ENCODE measurements around the gene OR14C36.

Gene OR14C36

DNA sequence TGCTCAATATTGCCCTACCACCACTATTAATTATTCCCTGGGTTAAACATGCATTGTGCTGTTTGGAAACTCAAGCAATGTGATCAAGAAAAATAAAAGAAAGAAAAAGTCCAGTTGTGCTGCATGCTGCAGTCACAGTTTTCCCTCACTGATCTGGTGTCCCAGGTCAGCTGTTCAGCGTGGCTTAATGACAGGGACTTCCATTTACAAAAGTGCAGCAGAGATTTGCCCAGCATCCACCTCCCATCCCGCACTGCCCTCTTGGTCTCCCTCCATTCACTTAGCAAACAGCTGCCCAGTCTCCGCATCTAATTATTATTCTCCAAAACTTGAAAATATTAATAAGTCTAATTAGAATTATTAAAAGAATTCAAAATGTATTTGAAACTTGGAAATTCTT is 10.8 kb downstream of the OR14C36 start:
- no peak for DNase-seq (ENCODE audit: low read depth)
- no peak overlapping the region for H3K4me3 ChIP-seq (replicated peaks; ENCODE audit: low read depth, low read length)
- TF ChIP-seq, protein P1, sequence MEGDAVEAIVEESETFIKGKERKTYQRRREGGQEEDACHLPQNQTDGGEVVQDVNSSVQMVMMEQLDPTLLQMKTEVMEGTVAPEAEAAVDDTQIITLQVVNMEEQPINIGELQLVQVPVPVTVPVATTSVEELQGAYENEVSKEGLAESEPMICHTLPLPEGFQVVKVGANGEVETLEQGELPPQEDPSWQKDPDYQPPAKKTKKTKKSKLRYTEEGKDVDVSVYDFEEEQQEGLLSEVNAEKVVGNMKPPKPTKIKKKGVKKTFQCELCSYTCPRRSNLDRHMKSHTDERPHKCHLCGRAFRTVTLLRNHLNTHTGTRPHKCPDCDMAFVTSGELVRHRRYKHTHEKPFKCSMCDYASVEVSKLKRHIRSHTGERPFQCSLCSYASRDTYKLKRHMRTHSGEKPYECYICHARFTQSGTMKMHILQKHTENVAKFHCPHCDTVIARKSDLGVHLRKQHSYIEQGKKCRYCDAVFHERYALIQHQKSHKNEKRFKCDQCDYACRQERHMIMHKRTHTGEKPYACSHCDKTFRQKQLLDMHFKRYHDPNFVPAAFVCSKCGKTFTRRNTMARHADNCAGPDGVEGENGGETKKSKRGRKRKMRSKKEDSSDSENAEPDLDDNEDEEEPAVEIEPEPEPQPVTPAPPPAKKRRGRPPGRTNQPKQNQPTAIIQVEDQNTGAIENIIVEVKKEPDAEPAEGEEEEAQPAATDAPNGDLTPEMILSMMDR (IDR thresholded peaks at IDR 0.05; ENCODE audit: low read length, missing control alignments) = no peak

DNA sequence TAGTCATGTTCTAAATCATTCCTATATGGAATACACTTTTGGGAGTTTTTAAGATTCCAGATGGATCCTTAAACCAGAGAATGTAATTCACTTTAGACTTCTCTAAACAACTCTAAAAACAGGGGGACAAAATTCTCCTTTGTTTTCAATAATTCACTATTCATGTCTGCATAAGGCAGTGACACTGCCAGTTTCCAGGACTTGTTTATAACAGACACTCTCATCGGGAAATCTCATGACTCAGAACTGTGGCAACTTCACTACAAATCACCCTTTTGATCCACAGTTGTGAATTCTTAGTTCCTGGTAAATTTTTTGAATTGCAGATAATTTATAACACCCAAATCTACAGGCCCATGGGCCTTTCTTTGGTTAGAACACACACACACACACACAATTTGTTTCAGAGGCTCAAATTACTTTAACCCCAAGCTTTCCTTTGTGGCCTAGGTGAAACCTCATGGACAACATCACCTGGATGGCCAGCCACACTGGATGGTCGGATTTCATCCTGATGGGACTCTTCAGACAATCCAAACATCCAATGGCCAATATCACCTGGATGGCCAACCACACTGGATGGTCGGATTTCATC is 12.6 kb downstream of the OR14C36 start, which contains the start of gene OR2T4:
OR2T4 (plus strand) TSS at position 545 of the 595 bp plus-strand sequence; CDS start at position 545, 0 bp downstream.
- no peak for DNase-seq (ENCODE audit: low read depth)
- H3K4me3 ChIP-seq (replicated peaks; ENCODE audit: low read depth, low read length) = no peak within 1 kb of the TSS
- TF ChIP-seq, protein P1 (IDR thresholded peaks at IDR 0.05; ENCODE audit: low read length, missing control alignments) = no peak

DNA sequence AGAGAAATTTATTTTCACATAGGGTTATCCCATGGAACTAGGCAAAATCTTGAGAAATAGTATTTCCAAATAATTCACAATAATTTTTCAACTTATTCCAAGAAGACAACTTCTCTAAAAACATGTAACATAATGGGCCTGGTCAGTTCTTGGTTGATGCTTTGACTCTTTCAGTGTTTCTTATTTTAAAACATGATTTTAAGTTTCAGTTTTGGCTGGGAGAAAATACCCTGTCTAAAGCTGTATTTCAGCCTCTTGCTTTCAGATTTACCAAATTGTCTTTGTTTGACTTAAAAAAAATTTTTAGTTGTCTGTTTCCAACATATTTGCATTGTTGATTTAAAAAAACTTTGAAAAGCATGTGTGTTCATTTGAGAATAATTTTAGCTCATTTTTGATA is 18.0 kb downstream of the OR14C36 start:
- DNase-seq (ENCODE audit: low read depth) = no peak
- no peak overlapping the region for H3K4me3 ChIP-seq (replicated peaks; ENCODE audit: low read depth, low read length)
- TF ChIP-seq, protein P1 (IDR thresholded peaks at IDR 0.05; ENCODE audit: low read length, missing control alignments) = no peak

GRCh38 chr1:248372394-248372793 is 23.8 kb downstream of the OR14C36 start:
- TF ChIP-seq, protein P1 (IDR thresholded peaks at IDR 0.05; ENCODE audit: low read length, missing control alignments) = no peak
- DNase-seq (ENCODE audit: low read depth) = no peak
- no peak overlapping the region for H3K4me3 ChIP-seq (replicated peaks; ENCODE audit: low read depth, low read length)

- TF ChIP-seq, protein P1 (IDR thresholded peaks at IDR 0.05; ENCODE audit: low read length, missing control alignments) = no peak
- no peak overlapping the region for H3K4me3 ChIP-seq (replicated peaks; ENCODE audit: low read depth, low read length)
- DNase-seq (ENCODE audit: low read depth) = no peak
Observed at GRCh38 chr1:248373761-248374160, 25.2 kb downstream of the OR14C36 start.

DNA sequence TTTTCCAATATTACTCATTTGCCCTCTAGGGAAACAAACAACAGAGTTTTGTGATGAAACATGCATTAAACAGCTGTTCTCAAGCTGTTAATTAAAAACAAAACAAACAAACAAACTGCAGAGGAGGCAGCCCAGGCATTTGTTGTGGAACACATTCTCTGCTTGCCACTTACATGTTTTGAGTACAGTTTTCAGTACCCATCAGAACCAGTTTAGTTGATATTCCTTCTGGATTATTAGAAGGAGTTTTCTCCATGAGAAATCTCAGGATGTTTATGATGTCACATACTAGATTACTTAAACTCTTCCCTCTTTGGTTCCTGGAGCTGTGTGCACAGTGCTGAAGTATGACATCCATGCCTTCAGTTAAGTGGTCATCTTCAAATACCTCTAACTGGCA is 26.9 kb downstream of the OR14C36 start, which contains the start of gene OR2T6:
OR2T6 (plus strand) TSS at position 301 of the 400 bp plus-strand sequence. CDS start 11,863 bp downstream, outside the sequence.
- TF ChIP-seq, protein P1 (IDR thresholded peaks at IDR 0.05; ENCODE audit: low read length, missing control alignments) = no peak
- no peak for DNase-seq (ENCODE audit: low read depth)
- H3K4me3 ChIP-seq (replicated peaks; ENCODE audit: low read depth, low read length) = no peak within 1 kb of the TSS

GRCh38 chr1:248376916-248377315 is 28.3 kb downstream of the OR14C36 start:
- no peak overlapping the region for H3K4me3 ChIP-seq (replicated peaks; ENCODE audit: low read depth, low read length)
- no peak for DNase-seq (ENCODE audit: low read depth)
- TF ChIP-seq, protein P1 (IDR thresholded peaks at IDR 0.05; ENCODE audit: low read length, missing control alignments) = no peak

Measured in fibroblast of pulmonary artery (primary cell).